DMS153 treated with DMSO at 0.1 percent for 48 hours (cell line): Measurements from ENCODE around the gene CYP2E1.
"Not testable (repeated sequence)": the region's sequence is repeated elsewhere in the genome, so short reads cannot be mapped to it uniquely, and the experiment has no call there.

ENCODE experiments used
- DNase-seq: peaks from one replicate; lab custom pipeline; 2025; ENCODE audit not compliant: unreplicated experiment; lab: John Stamatoyannopoulos, UW

The CYP2E1 gene

GRCh38 chr10:133568831-133569527 is 41.8 kb downstream of the CYP2E1 start:
- not testable (repeated sequence) for DNase-seq

- DNase-seq = not testable (repeated sequence)
Measured at GRCh38 chr10:133569801-133570200, 42.6 kb downstream of the CYP2E1 start.

- not testable (repeated sequence) for DNase-seq
Measured at GRCh38 chr10:133572055-133572454, 44.9 kb downstream of the CYP2E1 start.

GRCh38 chr10:133573460-133573859 is 46.3 kb downstream of the CYP2E1 start:
- DNase-seq = not testable (repeated sequence)

GRCh38 chr10:133577037-133577436 is 49.9 kb downstream of the CYP2E1 start:
- DNase-seq = not testable (repeated sequence)
